Bronchial epithelial cell (primary cell): ENCODE measurements around the gene NPIPB2. TPM values are rescaled to one million over a fixed set of nuclear protein-coding genes. Genes with fewer than 3 reads are reported as not detected.
A peak's percentile ranks its signal among the peaks of the same experiment; 100 is the strongest.
"Not testable (repeated sequence)": the region's sequence is repeated elsewhere in the genome, so short reads cannot be mapped to it uniquely, and the experiment has no call there.

Experiments
- DNase-seq: peaks from one replicate; pipeline ENCODE4 v3.0.0-alpha.2; 2010; ENCODE audit warnings: low read depth
- FAIRE-seq: peaks from 2 replicates; lab custom pipeline; 2011; peaks lifted over from hg19 to GRCh38; lab: Jason Lieb, UNC
- H3K27me3 ChIP-seq: 2 replicates; pipeline ENCODE4 v1.5.1; 2011; ENCODE audit warnings: low read length; ENCODE audit not compliant: control insufficient read depth, insufficient read depth
- H3K36me3 ChIP-seq: 2 replicates; pipeline ENCODE4 v1.5.1; 2011; ENCODE audit warnings: low read length; ENCODE audit not compliant: control insufficient read depth, insufficient read depth
- H3K4me3 ChIP-seq: 2 replicates; pipeline ENCODE4 v1.5.1; 2011; ENCODE audit warnings: mild to moderate bottlenecking, low read depth, low read length, control low read depth
- CTCF ChIP-seq: IDR thresholded peaks from 2 replicates; pipeline ENCODE4 v1.5.1; 2011; ENCODE audit warnings: mild to moderate bottlenecking, moderate library complexity, low read length, control low read depth, inconsistent platforms; ENCODE audit not compliant: insufficient read depth, severe bottlenecking
- total RNA-seq: library from RNA; depleted of rRNA; stranded (reverse); fragments of >200 nt; gene quantifications from 2 replicates; pipeline ENCODE4 v1.2.1, GENCODE V29; 2014

Gene NPIPB2
- total RNA-seq, 1 donor from 2014 or later: 3.2 TPM

GRCh38 chr16:11963706-11964105 lies 21.9 kb upstream of the NPIPB2 start:
- no peak for TF ChIP-seq CTCF
- Histone ChIP-seq H3K27me3 (no peaks in the 10 kb centered on the region), H3K4me3 (no peak overlapping the region), H3K36me3 (no peaks in the 10 kb centered on the region)
- peak; percentile 40 for DNase-seq
- FAIRE-seq: no peak

- not testable (repeated sequence) for DNase-seq, H3K36me3 ChIP-seq, H3K4me3 ChIP-seq, FAIRE-seq, H3K27me3 ChIP-seq
Observed at GRCh38 chr16:11962978-11963377, 21.1 kb upstream of the NPIPB2 start.

GRCh38 chr16:11962457-11962856 lies 20.6 kb upstream of the NPIPB2 start:
- not testable (repeated sequence) for H3K36me3 ChIP-seq, FAIRE-seq, H3K27me3 ChIP-seq

GRCh38 chr16:11957591-11958395 lies 15.9 kb upstream of the NPIPB2 start:
- TF ChIP-seq CTCF: no peak
- no peak for DNase-seq
- H3K4me3 ChIP-seq: no peak overlapping the region
- no peaks in the 10 kb centered on the region for H3K36me3 ChIP-seq
- no peak for FAIRE-seq
- no peaks in the 10 kb centered on the region for H3K27me3 ChIP-seq

More at GRCh38 chr16:11962457-11962856, 20.6 kb upstream of the NPIPB2 start:
- not testable (repeated sequence) for DNase-seq, H3K4me3 ChIP-seq

GRCh38 chr16:11956558-11956957 lies 14.7 kb upstream of the NPIPB2 start:
- Histone ChIP-seq H3K27me3 (no peaks in the 10 kb centered on the region), H3K36me3 (no peaks in the 10 kb centered on the region), H3K4me3 (no peak overlapping the region)
- DNase-seq (no peak), FAIRE-seq (no peak)
- TF ChIP-seq CTCF: no peak

GRCh38 chr16:11955713-11956123 lies 13.9 kb upstream of the NPIPB2 start:
- DNase-seq: peak; percentile 86
- H3K36me3 ChIP-seq: no peaks in the 10 kb centered on the region
- no peak for TF ChIP-seq CTCF
- no peak for FAIRE-seq
- H3K4me3 ChIP-seq: no peak overlapping the region
- H3K27me3 ChIP-seq: no peaks in the 10 kb centered on the region

GRCh38 chr16:11953576-11953975 lies 11.7 kb upstream of the NPIPB2 start:
- not testable (repeated sequence) for DNase-seq, H3K36me3 ChIP-seq, H3K27me3 ChIP-seq, FAIRE-seq, H3K4me3 ChIP-seq
